HCT116 (cell line): ENCODE measurements around the gene VIPR2. TPM values are rescaled to one million over a fixed set of nuclear protein-coding genes. Genes with fewer than 3 reads are reported as not detected.

Experiments used
- ATAC-seq: fragments of 200-7000 bp; cut with Tn5 transposase; 2 replicates; pipeline ENCODE4 v1.9.1; 2020; ENCODE audit warnings: mild to moderate bottlenecking, moderate library complexity
- BruUV-seq: library from RNA; stranded (reverse); fragments of 400-500 nt; replicated peaks from 2 replicates; lab custom pipeline; 2021; lab: Mats Ljungman, UMichigan
- CTCF ChIA-PET: fragments of 300-600 bp; sonication (Branson Sonifier 250); formaldehyde crosslinking; loops from one replicate; lab custom pipeline; 2021; ENCODE audit warnings: antibody characterized with exemption; lab: Charles Lee
- POLR2A ChIA-PET: fragments of 300-600, 350-600 bp; sonication (Branson Sonifier 250); formaldehyde crosslinking; loops from one replicate; lab custom pipeline; 2021; ENCODE audit warnings: antibody characterized with exemption; lab: Charles Lee
- RAD21 ChIA-PET, 2 experiments: fragments of 300-600 bp; sonication (Branson Sonifier 250); formaldehyde crosslinking; loops; one replicate each; lab custom pipeline; 2023; ENCODE audit warnings: low total read pairs in 2 of 2; ENCODE audit not compliant: uncharacterized antibody in 2 of 2, unreplicated experiment in 2 of 2, low non-redundant PET in 1 of 2; lab: Charles Lee
- DNase-seq: peaks from one replicate; pipeline ENCODE4 v3.0.0-alpha.2; 2010; ENCODE audit warnings: low read depth, low spot score
- H2AFZ ChIP-seq: fragments of 200-600 bp; shearing (Covaris generic), sonication (generic); 2 replicates; pipeline ENCODE4 v1.6.1; 2017; ENCODE audit warnings: low read depth, mixed run types, mixed read lengths, antibody characterized with exemption, low read length; ENCODE audit not compliant: poor library complexity, severe bottlenecking
- H3K27ac ChIP-seq: 2 replicates; pipeline ENCODE4 v1.5.1; 2012; ENCODE audit warnings: low read depth, low read length
- H3K27me3 ChIP-seq: fragments of 200-600 bp; sonication (generic); 2 replicates; pipeline ENCODE4 v1.6.1; 2016; ENCODE audit warnings: mixed run types, low read length, mixed read lengths; ENCODE audit not compliant: insufficient read depth
- H3K36me3 ChIP-seq, 2 experiments: fragments of 200-500 bp in 1 of 2; fragments of 200-600 bp in 1 of 2; sonication (Bioruptor generic) in 1 of 2; sonication (generic) in 1 of 2; 2 replicates each; pipeline versions ENCODE4 v1.5.1 to v1.6.1; 2014 to 2016; ENCODE audit warnings: low read length in 2 of 2, inconsistent platforms in 1 of 2, mixed read lengths in 1 of 2, mixed run types in 1 of 2; ENCODE audit not compliant: insufficient read depth in 2 of 2, control insufficient read depth in 1 of 2
- H3K4me1 ChIP-seq, 2 experiments: fragments of 200-600 bp in 1 of 2; sonication (generic) in 1 of 2; 2 replicates each; pipeline versions ENCODE4 v1.5.1 to v1.6.1; 2012 to 2017; ENCODE audit warnings: low read length in 2 of 2, inconsistent platforms in 1 of 2, mild to moderate bottlenecking in 1 of 2, mixed read lengths in 1 of 2, mixed run types in 1 of 2, moderate library complexity in 1 of 2; ENCODE audit not compliant: insufficient read depth in 2 of 2, control insufficient read depth in 1 of 2
- H3K4me2 ChIP-seq: fragments of 200-600 bp; sonication (generic); 2 replicates; pipeline ENCODE4 v1.6.1; 2017; ENCODE audit warnings: mixed run types, low read length, mixed read lengths
- H3K4me3 ChIP-seq, 2 experiments: fragments of 200-600 bp in 1 of 2; sonication (generic) in 1 of 2; replicated peaks in 1 of 2; 2 replicates each; pipeline ENCODE4 v1.5.1; 2011 to 2016; ENCODE audit warnings: low read length in 2 of 2, control low read depth in 1 of 2, low read depth in 1 of 2, mild to moderate bottlenecking in 1 of 2, mixed read lengths in 1 of 2, mixed run types in 1 of 2
- H3K79me2 ChIP-seq: fragments of 200-600 bp; sonication (generic); 2 replicates; pipeline ENCODE4 v1.6.1; 2017; ENCODE audit warnings: mild to moderate bottlenecking, mixed run types, low read length, moderate library complexity, mixed read lengths; ENCODE audit not compliant: insufficient read depth
- H3K9ac ChIP-seq: fragments of 200-600 bp; sonication (generic); 2 replicates; pipeline ENCODE4 v1.6.1; 2016; ENCODE audit warnings: low read length, mixed read lengths
- H3K9me2 ChIP-seq: fragments of 200-600 bp; sonication (generic), shearing (Covaris generic); 2 replicates; pipeline ENCODE4 v1.6.1; 2017; ENCODE audit warnings: mixed run types, mild to moderate bottlenecking, moderate library complexity; ENCODE audit not compliant: insufficient read depth
- H3K9me3 ChIP-seq, 2 experiments: fragments of 200-500 bp in 1 of 2; fragments of 200-600 bp in 1 of 2; sonication (Bioruptor generic) in 1 of 2; sonication (generic) in 1 of 2; 2 replicates each; pipeline ENCODE4 v1.6.1; 2014 to 2017; ENCODE audit warnings: low read length in 2 of 2, mixed read lengths in 2 of 2, inconsistent platforms in 1 of 2, low read depth in 1 of 2, mild to moderate bottlenecking in 1 of 2, mixed run types in 1 of 2, moderate library complexity in 1 of 2; ENCODE audit not compliant: control insufficient read depth in 1 of 2, insufficient read depth in 1 of 2
- H4K20me1 ChIP-seq: fragments of 200-600 bp; sonication (generic), shearing (Covaris generic); 2 replicates; pipeline ENCODE4 v1.6.1; 2017; ENCODE audit warnings: mixed run types, mild to moderate bottlenecking, moderate library complexity; ENCODE audit not compliant: insufficient read depth
- CBX3 ChIP-seq: IDR thresholded peaks from 2 replicates; pipeline ENCODE4 v1.6.1; 2012; ENCODE audit warnings: low read depth
- ELF1 ChIP-seq: IDR thresholded peaks from 2 replicates; pipeline ENCODE4 v1.6.1; 2012; ENCODE audit warnings: low read depth, borderline replicate concordance
- JUND ChIP-seq: IDR thresholded peaks from 2 replicates; pipeline ENCODE4 v1.6.1; 2012
- POLR2A ChIP-seq: IDR thresholded peaks from 2 replicates; pipeline ENCODE4 v1.7.0; 2011; ENCODE audit warnings: borderline replicate concordance; ENCODE audit not compliant: insufficient read depth, insufficient read length; ENCODE audit errors: extremely low read depth
- RAD21 ChIP-seq: IDR thresholded peaks from 2 replicates; pipeline ENCODE4 v1.6.1; 2012; ENCODE audit warnings: low read depth, mild to moderate bottlenecking
- SIN3A ChIP-seq: IDR thresholded peaks from 2 replicates; pipeline ENCODE4 v1.6.1; 2012; ENCODE audit warnings: low read depth
- YY1 ChIP-seq: IDR thresholded peaks from 2 replicates; pipeline ENCODE4 v1.6.1; 2011; ENCODE audit warnings: low read length, low read depth, moderate library complexity, mild to moderate bottlenecking; ENCODE audit not compliant: insufficient replicate concordance; ENCODE audit errors: extremely low read depth
- intact Hi-C: fragments of 100-400 bp; cut with micrococcal nuclease; formaldehyde crosslinking; loops from 2 replicates; pipeline ENCODE4 v1.10.0; 2022
- total RNA-seq: library from RNA; stranded (reverse); gene quantifications from one replicate; pipeline ENCODE4 v1.2.1, GENCODE V29; 2021; ENCODE audit not compliant: unreplicated experiment
- TF ChIP-seq, protein P1 (sequence below): IDR thresholded peaks from 2 replicates; pipeline ENCODE4 v1.6.1; 2012
- TF ChIP-seq, protein P2 (sequence below): IDR thresholded peaks from 2 replicates; pipeline ENCODE4 v1.6.1; 2012; ENCODE audit warnings: low read depth

The VIPR2 gene
- total RNA-seq, 1 experiment from 2014 or later: 0.10 TPM

DNA sequence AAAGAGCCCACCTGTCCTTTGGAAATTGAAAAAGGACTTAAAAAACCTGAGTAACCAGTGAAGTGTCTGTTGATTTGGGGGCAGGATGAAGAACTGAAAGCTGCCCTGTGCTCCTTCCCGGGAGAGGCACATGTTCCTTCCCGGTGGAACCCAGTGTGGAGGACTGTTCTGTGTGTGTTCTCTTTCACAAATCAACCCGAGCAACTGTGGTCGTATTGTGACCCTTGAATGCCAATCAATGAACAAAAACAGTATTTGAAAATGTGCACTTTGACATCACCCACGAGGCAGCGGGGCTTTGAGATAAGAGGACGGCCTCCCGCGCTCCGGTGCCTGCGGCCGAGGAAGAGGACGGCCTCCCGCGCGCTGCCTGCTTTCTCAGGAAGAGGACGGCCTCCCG is 139.0 kb downstream of the VIPR2 start:
- Histone ChIP-seq H3K27me3 (0 out of 2 replicates have a peak, but pooled peaks cover 3% of the 10 kb centered on the region), H2AFZ (no peak overlapping the region), H3K4me3 (no peak overlapping the region), H3K9ac (no peak overlapping the region), H3K36me3 (no peaks in the 10 kb centered on the region), H3K9me2 (no peaks in the 10 kb centered on the region), H3K4me1 (peaks cover 0 to 4% of the 10 kb centered on the region in 2 experiments; a peak in 1 of 4 replicates), H3K27ac (no peak overlapping the region), H4K20me1 (no peaks in the 10 kb centered on the region), H3K9me3 (no peaks in the 10 kb centered on the region), H3K79me2 (no peaks in the 10 kb centered on the region), H3K4me2 (no peak overlapping the region)
- ATAC-seq (no peak), DNase-seq (no peak)
- CTCF ChIA-PET: no interaction called here
- POLR2A ChIA-PET: no interaction called here
- TF ChIP-seq JUND (no peak), ELF1 (no peak), POLR2A (no peak), RAD21 (no peak), SIN3A (no peak), YY1 (no peak)
- TF ChIP-seq, protein P1, sequence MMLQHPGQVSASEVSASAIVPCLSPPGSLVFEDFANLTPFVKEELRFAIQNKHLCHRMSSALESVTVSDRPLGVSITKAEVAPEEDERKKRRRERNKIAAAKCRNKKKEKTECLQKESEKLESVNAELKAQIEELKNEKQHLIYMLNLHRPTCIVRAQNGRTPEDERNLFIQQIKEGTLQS: no peak
- BruUV-seq: no TSS peak
- RAD21 ChIA-PET: no interaction called here
- intact Hi-C loops: no loop called here

DNA sequence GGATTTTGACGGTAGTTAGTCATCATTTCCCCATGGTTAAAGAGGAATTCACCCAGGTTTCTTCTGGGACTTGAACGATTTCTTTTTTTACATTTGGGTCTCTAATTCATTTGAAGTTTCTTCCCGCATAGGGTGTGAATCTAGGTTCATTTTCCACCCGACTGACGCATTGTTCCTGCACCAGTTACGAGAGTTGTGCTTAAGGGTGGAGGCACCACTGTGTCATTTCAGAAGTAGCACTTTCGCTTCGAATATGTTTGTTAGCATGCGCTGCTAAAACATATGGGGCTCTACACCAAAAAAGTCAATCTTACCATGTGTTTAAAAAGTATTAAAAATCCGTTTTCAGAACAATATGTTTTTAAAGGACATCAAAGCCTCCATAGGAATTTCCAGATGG is 140.3 kb downstream of the VIPR2 start:
- ATAC-seq (no peak), DNase-seq (no peak)
- Histone ChIP-seq H3K27ac (no peak overlapping the region), H4K20me1 (no peaks in the 10 kb centered on the region), H3K27me3 (0 out of 2 replicates have a peak, but pooled peaks cover 3% of the 10 kb centered on the region), H3K36me3 (no peaks in the 10 kb centered on the region), H3K9me3 (no peaks in the 10 kb centered on the region), H3K4me1 (peaks cover 0 to 4% of the 10 kb centered on the region in 2 experiments; a peak in 1 of 4 replicates), H3K4me3 (no peak overlapping the region), H3K79me2 (no peaks in the 10 kb centered on the region), H3K9me2 (no peaks in the 10 kb centered on the region), H2AFZ (no peak overlapping the region), H3K9ac (no peak overlapping the region), H3K4me2 (no peak overlapping the region)
- ChIA-PET CTCF (no interaction called here), POLR2A (no interaction called here), RAD21 (no interaction called here)
- intact Hi-C loops: no loop called here
- no peak for TF ChIP-seq POLR2A
- TF ChIP-seq CBX3: no peak
- TF ChIP-seq, protein P2, sequence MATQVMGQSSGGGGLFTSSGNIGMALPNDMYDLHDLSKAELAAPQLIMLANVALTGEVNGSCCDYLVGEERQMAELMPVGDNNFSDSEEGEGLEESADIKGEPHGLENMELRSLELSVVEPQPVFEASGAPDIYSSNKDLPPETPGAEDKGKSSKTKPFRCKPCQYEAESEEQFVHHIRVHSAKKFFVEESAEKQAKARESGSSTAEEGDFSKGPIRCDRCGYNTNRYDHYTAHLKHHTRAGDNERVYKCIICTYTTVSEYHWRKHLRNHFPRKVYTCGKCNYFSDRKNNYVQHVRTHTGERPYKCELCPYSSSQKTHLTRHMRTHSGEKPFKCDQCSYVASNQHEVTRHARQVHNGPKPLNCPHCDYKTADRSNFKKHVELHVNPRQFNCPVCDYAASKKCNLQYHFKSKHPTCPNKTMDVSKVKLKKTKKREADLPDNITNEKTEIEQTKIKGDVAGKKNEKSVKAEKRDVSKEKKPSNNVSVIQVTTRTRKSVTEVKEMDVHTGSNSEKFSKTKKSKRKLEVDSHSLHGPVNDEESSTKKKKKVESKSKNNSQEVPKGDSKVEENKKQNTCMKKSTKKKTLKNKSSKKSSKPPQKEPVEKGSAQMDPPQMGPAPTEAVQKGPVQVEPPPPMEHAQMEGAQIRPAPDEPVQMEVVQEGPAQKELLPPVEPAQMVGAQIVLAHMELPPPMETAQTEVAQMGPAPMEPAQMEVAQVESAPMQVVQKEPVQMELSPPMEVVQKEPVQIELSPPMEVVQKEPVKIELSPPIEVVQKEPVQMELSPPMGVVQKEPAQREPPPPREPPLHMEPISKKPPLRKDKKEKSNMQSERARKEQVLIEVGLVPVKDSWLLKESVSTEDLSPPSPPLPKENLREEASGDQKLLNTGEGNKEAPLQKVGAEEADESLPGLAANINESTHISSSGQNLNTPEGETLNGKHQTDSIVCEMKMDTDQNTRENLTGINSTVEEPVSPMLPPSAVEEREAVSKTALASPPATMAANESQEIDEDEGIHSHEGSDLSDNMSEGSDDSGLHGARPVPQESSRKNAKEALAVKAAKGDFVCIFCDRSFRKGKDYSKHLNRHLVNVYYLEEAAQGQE: no peak
- BruUV-seq: no TSS peak
